GM23338 (cell line): ENCODE measurements around the gene PTH1R. TPM values are rescaled to one million over a fixed set of nuclear protein-coding genes. Genes with fewer than 3 reads are reported as not detected.

ENCODE experiments used
- ATAC-seq: fragments of 200-7000 bp; cut with Tn5 transposase; 3 replicates; pipeline ENCODE4 v1.9.1; 2020
- DNase-seq: peaks from one replicate; pipeline ENCODE4 v3.0.0-alpha.2; 2015; ENCODE audit warnings: low spot score
- H2AFZ ChIP-seq: fragments of 200-600 bp; sonication (generic); 2 replicates; pipeline ENCODE4 v1.8.0; 2016; ENCODE audit warnings: antibody characterized with exemption, mild to moderate bottlenecking, moderate library complexity
- H3F3A ChIP-seq: fragments of 200-600 bp; sonication (generic); replicated peaks from 2 replicates; pipeline ENCODE4 v1.8.0; 2017; ENCODE audit warnings: antibody characterized with exemption, mixed run types, low read depth
- H3K27ac ChIP-seq: fragments of 200-600 bp; sonication (generic); 2 replicates; pipeline ENCODE4 v1.6.1; 2016; ENCODE audit warnings: low read depth
- H3K27me3 ChIP-seq: fragments of 200-600 bp; sonication (generic); 2 replicates; pipeline ENCODE4 v1.8.0; 2016; ENCODE audit warnings: mild to moderate bottlenecking, mixed run types, moderate library complexity; ENCODE audit not compliant: insufficient read depth
- H3K36me3 ChIP-seq: fragments of 200-600 bp; sonication (generic); 2 replicates; pipeline ENCODE4 v1.8.0; 2016; ENCODE audit warnings: mild to moderate bottlenecking; ENCODE audit not compliant: insufficient read depth
- H3K4me1 ChIP-seq: fragments of 200-600 bp; sonication (generic); 2 replicates; pipeline ENCODE4 v1.8.0; 2016; ENCODE audit warnings: mild to moderate bottlenecking, moderate library complexity; ENCODE audit not compliant: insufficient read depth
- H3K4me2 ChIP-seq: fragments of 200-600 bp; sonication (generic); 2 replicates; pipeline ENCODE4 v1.7.1; 2017; ENCODE audit warnings: mixed run types
- H3K4me3 ChIP-seq: fragments of 200-600 bp; sonication (generic); 2 replicates; pipeline ENCODE4 v1.6.1; 2016; ENCODE audit warnings: mixed run types
- H3K79me2 ChIP-seq: fragments of 200-600 bp; sonication (generic); replicated peaks from 2 replicates; pipeline ENCODE4 v1.8.0; 2017; ENCODE audit warnings: mild to moderate bottlenecking; ENCODE audit not compliant: insufficient read depth
- H3K9me2 ChIP-seq: fragments of 200-600 bp; sonication (generic); 2 replicates; pipeline ENCODE4 v1.8.0; 2017; ENCODE audit not compliant: insufficient read depth
- H4K20me1 ChIP-seq: fragments of 200-600 bp; sonication (generic); replicated peaks from 2 replicates; pipeline ENCODE4 v1.8.0; 2017; ENCODE audit warnings: mild to moderate bottlenecking; ENCODE audit not compliant: insufficient read depth
- H3K27ac Mint-ChIP-seq: 2 replicates; pipeline ENCODE4 v1.8.0; 2020; ENCODE audit warnings: inconsistent platforms, mild to moderate bottlenecking, moderate library complexity, mixed read lengths
- H3K27me3 Mint-ChIP-seq: 3 replicates; pipeline ENCODE4 v1.8.0; 2022; ENCODE audit warnings: low read depth, mild to moderate bottlenecking, moderate library complexity, mixed read lengths, inconsistent platforms; ENCODE audit not compliant: insufficient read depth, poor library complexity
- H3K36me3 Mint-ChIP-seq: 3 replicates; pipeline ENCODE4 v1.8.0; 2021; ENCODE audit warnings: low read depth, mild to moderate bottlenecking, inconsistent platforms, moderate library complexity, mixed read lengths
- H3K4me1 Mint-ChIP-seq: 3 replicates; pipeline ENCODE4 v1.8.0; 2020; ENCODE audit warnings: mild to moderate bottlenecking, inconsistent platforms, mixed read lengths
- H3K4me3 Mint-ChIP-seq: 3 replicates; pipeline ENCODE4 v1.8.0; 2021; ENCODE audit warnings: moderate library complexity, mild to moderate bottlenecking, inconsistent platforms, mixed read lengths
- H3K9me3 Mint-ChIP-seq: 3 replicates; pipeline ENCODE4 v1.8.0; 2020; ENCODE audit warnings: moderate library complexity, mild to moderate bottlenecking, inconsistent platforms, mixed read lengths
- CREB1 ChIP-seq: fragments of 250-450 bp; sonication (Bioruptor Pico); IDR thresholded peaks from 2 replicates; pipeline ENCODE4 v1.5.0; 2020; ENCODE audit warnings: low read depth, mild to moderate bottlenecking, moderate library complexity
- CTCF ChIP-seq, 2 experiments: fragments of 200-600 bp in 1 of 2; sonication (generic) in 1 of 2; conservative IDR thresholded peaks; 2 replicates each; pipeline versions ENCODE4 v1.5.1 to v1.6.1; 2016 to 2017; ENCODE audit warnings: antibody characterized with exemption in 2 of 2, low read depth in 2 of 2, mild to moderate bottlenecking in 2 of 2, moderate library complexity in 1 of 2
- EZH2 ChIP-seq: fragments of 200-600 bp; sonication (generic); IDR thresholded peaks from one replicate; pipeline ENCODE4 v1.8.0; 2017; ENCODE audit warnings: antibody characterized with exemption, mild to moderate bottlenecking, low read depth; ENCODE audit not compliant: unreplicated experiment
- EZH2phosphoT487 ChIP-seq: fragments of 200-600 bp; sonication (generic); IDR thresholded peaks from one replicate; pipeline ENCODE4 v1.8.1; 2018; ENCODE audit warnings: antibody characterized with exemption; ENCODE audit not compliant: unreplicated experiment
- JUNB ChIP-seq: IDR thresholded peaks from one replicate; pipeline ENCODE4 v1.6.1; 2016; ENCODE audit warnings: antibody characterized with exemption; ENCODE audit not compliant: unreplicated experiment
- NANOG ChIP-seq: IDR thresholded peaks from 2 replicates; pipeline ENCODE4 v1.6.1; 2016; ENCODE audit warnings: antibody characterized with exemption, borderline replicate concordance
- POLR2AphosphoS5 ChIP-seq: IDR thresholded peaks from 2 replicates; pipeline ENCODE4 v1.6.1; 2016; ENCODE audit warnings: antibody characterized with exemption, low read depth
- STAT1 ChIP-seq: IDR thresholded peaks from one replicate; pipeline ENCODE4 v1.6.1; 2016; ENCODE audit warnings: antibody characterized with exemption; ENCODE audit not compliant: unreplicated experiment
- ZNF114 ChIP-seq: fragments of 250-450 bp; sonication (Bioruptor Pico); IDR thresholded peaks from 2 replicates; pipeline ENCODE4 v1.5.0; 2020; ENCODE audit warnings: mild to moderate bottlenecking, moderate library complexity
- ZNF331 ChIP-seq: fragments of 250-450 bp; sonication (Bioruptor Pico); IDR thresholded peaks from 2 replicates; pipeline ENCODE4 v1.5.0; 2020; ENCODE audit warnings: low read depth, mild to moderate bottlenecking, moderate library complexity
- polyA plus RNA-seq: library from polyadenylated mRNA; unstranded; fragments of >200 nt; fragmentation: Nextera tagmentation; extraction: Ambion mirVana; gene quantifications from 2 replicates; pipeline ENCODE4 v1.2.1, GENCODE V29; 2016
- total RNA-seq: library from RNA; depleted of rRNA; stranded (reverse); fragments of >200 nt; shearing (Covaris generic); gene quantifications from 2 replicates; pipeline ENCODE4 v1.2.3, GENCODE V29; 2014
- TF ChIP-seq, protein P1 (sequence below): IDR thresholded peaks from one replicate; pipeline ENCODE4 v1.6.1; 2018; ENCODE audit warnings: antibody characterized with exemption; ENCODE audit not compliant: unreplicated experiment
- TF ChIP-seq, protein P2 (sequence below): IDR thresholded peaks from 2 replicates; pipeline ENCODE4 v1.6.1; 2016; ENCODE audit warnings: antibody characterized with exemption
- TF ChIP-seq, protein P3 (sequence below): fragments of 250-450 bp; sonication (Bioruptor Pico); IDR thresholded peaks from 2 replicates; pipeline ENCODE4 v1.5.0; 2020; ENCODE audit warnings: mild to moderate bottlenecking, moderate library complexity

PTH1R gene
- total and polyA plus RNA-seq, 2 experiments from 2014 or later = 1.3 to 1.9 TPM

GRCh38 chr3:46946416-46946815, 68.9 kb downstream of the PTH1R start:
- Histone ChIP-seq H3F3A (no peaks in the 10 kb centered on the region), H3K79me2 (peaks cover 100% of the 10 kb centered on the region), H3K27me3 (no peaks in the 10 kb centered on the region), H3K27ac (no peak overlapping the region), H3K36me3 (no peaks in the 10 kb centered on the region), H3K4me2 (no peak overlapping the region), H4K20me1 (peaks cover 63% of the 10 kb centered on the region), H3K4me1 (peaks cover 31% of the 10 kb centered on the region), H2AFZ (no peak overlapping the region), H3K4me3 (no peak overlapping the region), H3K9me2 (no peaks in the 10 kb centered on the region)
- no peak overlapping the region for H3K27ac Mint-ChIP-seq
- no peak for DNase-seq
- peak; percentile 5; the same call in 1 of the 3 replicates for ATAC-seq
- peaks cover 61% of the 10 kb centered on the region for H3K4me1 Mint-ChIP-seq
- H3K4me3 Mint-ChIP-seq = no peak overlapping the region
- peaks cover 7% of the 10 kb centered on the region for H3K27me3 Mint-ChIP-seq
- H3K9me3 Mint-ChIP-seq = no peaks in the 10 kb centered on the region; the same call in 2 of the 3 replicates
- TF ChIP-seq NANOG (no peak), EZH2phosphoT487 (no peak), JUNB (no peak), CTCF (conservative IDR thresholded peaks at IDR 0.05; ENCODE audit: low read depth in 2 of 2) (no peak), ZNF331 (CRISPR knock-in tag) (no peak), ZNF114 (CRISPR knock-in tag) (no peak), CREB1 (CRISPR knock-in tag) (no peak), EZH2 (no peak), STAT1 (no peak), POLR2AphosphoS5 (no peak)
- TF ChIP-seq, protein P1, sequence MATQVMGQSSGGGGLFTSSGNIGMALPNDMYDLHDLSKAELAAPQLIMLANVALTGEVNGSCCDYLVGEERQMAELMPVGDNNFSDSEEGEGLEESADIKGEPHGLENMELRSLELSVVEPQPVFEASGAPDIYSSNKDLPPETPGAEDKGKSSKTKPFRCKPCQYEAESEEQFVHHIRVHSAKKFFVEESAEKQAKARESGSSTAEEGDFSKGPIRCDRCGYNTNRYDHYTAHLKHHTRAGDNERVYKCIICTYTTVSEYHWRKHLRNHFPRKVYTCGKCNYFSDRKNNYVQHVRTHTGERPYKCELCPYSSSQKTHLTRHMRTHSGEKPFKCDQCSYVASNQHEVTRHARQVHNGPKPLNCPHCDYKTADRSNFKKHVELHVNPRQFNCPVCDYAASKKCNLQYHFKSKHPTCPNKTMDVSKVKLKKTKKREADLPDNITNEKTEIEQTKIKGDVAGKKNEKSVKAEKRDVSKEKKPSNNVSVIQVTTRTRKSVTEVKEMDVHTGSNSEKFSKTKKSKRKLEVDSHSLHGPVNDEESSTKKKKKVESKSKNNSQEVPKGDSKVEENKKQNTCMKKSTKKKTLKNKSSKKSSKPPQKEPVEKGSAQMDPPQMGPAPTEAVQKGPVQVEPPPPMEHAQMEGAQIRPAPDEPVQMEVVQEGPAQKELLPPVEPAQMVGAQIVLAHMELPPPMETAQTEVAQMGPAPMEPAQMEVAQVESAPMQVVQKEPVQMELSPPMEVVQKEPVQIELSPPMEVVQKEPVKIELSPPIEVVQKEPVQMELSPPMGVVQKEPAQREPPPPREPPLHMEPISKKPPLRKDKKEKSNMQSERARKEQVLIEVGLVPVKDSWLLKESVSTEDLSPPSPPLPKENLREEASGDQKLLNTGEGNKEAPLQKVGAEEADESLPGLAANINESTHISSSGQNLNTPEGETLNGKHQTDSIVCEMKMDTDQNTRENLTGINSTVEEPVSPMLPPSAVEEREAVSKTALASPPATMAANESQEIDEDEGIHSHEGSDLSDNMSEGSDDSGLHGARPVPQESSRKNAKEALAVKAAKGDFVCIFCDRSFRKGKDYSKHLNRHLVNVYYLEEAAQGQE = no peak
- TF ChIP-seq, protein P2, sequence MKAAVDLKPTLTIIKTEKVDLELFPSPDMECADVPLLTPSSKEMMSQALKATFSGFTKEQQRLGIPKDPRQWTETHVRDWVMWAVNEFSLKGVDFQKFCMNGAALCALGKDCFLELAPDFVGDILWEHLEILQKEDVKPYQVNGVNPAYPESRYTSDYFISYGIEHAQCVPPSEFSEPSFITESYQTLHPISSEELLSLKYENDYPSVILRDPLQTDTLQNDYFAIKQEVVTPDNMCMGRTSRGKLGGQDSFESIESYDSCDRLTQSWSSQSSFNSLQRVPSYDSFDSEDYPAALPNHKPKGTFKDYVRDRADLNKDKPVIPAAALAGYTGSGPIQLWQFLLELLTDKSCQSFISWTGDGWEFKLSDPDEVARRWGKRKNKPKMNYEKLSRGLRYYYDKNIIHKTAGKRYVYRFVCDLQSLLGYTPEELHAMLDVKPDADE = no peak
- TF ChIP-seq, protein P3, sequence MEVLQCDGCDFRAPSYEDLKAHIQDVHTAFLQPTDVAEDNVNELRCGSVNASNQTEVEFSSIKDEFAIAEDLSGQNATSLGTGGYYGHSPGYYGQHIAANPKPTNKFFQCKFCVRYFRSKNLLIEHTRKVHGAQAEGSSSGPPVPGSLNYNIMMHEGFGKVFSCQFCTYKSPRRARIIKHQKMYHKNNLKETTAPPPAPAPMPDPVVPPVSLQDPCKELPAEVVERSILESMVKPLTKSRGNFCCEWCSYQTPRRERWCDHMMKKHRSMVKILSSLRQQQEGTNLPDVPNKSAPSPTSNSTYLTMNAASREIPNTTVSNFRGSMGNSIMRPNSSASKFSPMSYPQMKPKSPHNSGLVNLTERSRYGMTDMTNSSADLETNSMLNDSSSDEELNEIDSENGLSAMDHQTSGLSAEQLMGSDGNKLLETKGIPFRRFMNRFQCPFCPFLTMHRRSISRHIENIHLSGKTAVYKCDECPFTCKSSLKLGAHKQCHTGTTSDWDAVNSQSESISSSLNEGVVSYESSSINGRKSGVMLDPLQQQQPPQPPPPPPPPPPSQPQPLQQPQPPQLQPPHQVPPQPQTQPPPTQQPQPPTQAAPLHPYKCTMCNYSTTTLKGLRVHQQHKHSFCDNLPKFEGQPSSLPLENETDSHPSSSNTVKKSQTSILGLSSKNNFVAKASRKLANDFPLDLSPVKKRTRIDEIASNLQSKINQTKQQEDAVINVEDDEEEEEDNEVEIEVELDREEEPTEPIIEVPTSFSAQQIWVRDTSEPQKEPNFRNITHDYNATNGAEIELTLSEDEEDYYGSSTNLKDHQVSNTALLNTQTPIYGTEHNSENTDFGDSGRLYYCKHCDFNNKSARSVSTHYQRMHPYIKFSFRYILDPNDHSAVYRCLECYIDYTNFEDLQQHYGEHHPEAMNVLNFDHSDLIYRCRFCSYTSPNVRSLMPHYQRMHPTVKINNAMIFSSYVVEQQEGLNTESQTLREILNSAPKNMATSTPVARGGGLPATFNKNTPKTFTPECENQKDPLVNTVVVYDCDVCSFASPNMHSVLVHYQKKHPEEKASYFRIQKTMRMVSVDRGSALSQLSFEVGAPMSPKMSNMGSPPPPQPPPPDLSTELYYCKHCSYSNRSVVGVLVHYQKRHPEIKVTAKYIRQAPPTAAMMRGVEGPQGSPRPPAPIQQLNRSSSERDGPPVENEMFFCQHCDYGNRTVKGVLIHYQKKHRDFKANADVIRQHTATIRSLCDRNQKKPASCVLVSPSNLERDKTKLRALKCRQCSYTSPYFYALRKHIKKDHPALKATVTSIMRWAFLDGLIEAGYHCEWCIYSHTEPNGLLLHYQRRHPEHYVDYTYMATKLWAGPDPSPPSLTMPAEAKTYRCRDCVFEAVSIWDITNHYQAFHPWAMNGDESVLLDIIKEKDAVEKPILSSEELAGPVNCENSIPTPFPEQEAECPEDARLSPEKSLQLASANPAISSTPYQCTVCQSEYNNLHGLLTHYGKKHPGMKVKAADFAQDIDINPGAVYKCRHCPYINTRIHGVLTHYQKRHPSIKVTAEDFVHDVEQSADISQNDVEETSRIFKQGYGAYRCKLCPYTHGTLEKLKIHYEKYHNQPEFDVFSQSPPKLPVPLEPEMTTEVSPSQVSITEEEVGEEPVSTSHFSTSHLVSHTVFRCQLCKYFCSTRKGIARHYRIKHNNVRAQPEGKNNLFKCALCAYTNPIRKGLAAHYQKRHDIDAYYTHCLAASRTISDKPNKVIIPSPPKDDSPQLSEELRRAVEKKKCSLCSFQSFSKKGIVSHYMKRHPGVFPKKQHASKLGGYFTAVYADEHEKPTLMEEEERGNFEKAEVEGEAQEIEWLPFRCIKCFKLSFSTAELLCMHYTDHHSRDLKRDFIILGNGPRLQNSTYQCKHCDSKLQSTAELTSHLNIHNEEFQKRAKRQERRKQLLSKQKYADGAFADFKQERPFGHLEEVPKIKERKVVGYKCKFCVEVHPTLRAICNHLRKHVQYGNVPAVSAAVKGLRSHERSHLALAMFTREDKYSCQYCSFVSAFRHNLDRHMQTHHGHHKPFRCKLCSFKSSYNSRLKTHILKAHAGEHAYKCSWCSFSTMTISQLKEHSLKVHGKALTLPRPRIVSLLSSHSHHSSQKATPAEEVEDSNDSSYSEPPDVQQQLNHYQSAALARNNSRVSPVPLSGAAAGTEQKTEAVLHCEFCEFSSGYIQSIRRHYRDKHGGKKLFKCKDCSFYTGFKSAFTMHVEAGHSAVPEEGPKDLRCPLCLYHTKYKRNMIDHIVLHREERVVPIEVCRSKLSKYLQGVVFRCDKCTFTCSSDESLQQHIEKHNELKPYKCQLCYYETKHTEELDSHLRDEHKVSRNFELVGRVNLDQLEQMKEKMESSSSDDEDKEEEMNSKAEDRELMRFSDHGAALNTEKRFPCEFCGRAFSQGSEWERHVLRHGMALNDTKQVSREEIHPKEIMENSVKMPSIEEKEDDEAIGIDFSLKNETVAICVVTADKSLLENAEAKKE = no peak
- peaks cover 18% of the 10 kb centered on the region for H3K36me3 Mint-ChIP-seq
